ENCODE results near the gene PRSS38. TPM values are rescaled to one million over a fixed set of nuclear protein-coding genes. Genes with fewer than 3 reads are reported as not detected.
A peak's percentile ranks its signal among the peaks of the same experiment; 100 is the strongest.

Gene PRSS38
- total RNA-seq (2021; ENCODE audit: unreplicated experiment) (not detected), Bru-seq, nascent RNA (percentile 9 among the genes with signal in this experiment), BruChase-seq, experiment 1, labeled RNA remaining after a 2-hour chase (percentile 6 among the genes with signal in this experiment), BruChase-seq, experiment 2, labeled RNA remaining after a 6-hour chase (percentile 6 among the genes with signal in this experiment)
- not detected for polyA plus RNA-seq (2012; ENCODE audit: insufficient read length)
- long read RNA-seq, result 0 reads

GRCh38 chr1:227815468-227816409 lies at the start of gene PRSS38:
PRSS38 (plus strand) TSS chr1:227815675; CDS start chr1:227815717, 42 bp downstream.
- BruUV-seq (replicated peaks), result no TSS peak
- Histone ChIP-seq H3K27ac (ENCODE audit: low read length) (no peak within 1 kb of the TSS), H3K4me3 (ENCODE audit: low read depth in 2 of 2, low read length in 2 of 2) (no peak within 1 kb of the TSS), H3K36me3 (ENCODE audit: control insufficient read depth, insufficient read depth, low read length) (no peaks in the 10 kb centered on the region), H3K9me3 (ENCODE audit: control insufficient read depth, insufficient read depth, low read depth, low read length) (no peaks in the 10 kb centered on the region), H3K27me3 (ENCODE audit: control insufficient read depth, insufficient read depth, low read length) (no peaks in the 10 kb centered on the region), H3K4me1 (ENCODE audit: control insufficient read depth, insufficient read depth, low read length) (no peaks in the 10 kb centered on the region)
- in situ Hi-C loops (cut with HindIII; ENCODE audit: low pct_unique_long_range_greater_than_20kb, low sequenced_read_pairs), result no loop called here
- POLR2A ChIA-PET, result no interaction called here
- CTCF ChIA-PET, result no interaction called here
- TF ChIP-seq TCF7L2 (IDR thresholded peaks at IDR 0.05; ENCODE audit: low read depth, low read length), result no peak
- no peak for TF ChIP-seq SIN3A (IDR thresholded peaks at IDR 0.05; ENCODE audit: borderline replicate concordance, insufficient read depth, low read depth, low read length)
- TF ChIP-seq POLR2AphosphoS5 (IDR thresholded peaks at IDR 0.05; ENCODE audit: low read depth, low read length), result no peak
- TF ChIP-seq, protein P1, sequence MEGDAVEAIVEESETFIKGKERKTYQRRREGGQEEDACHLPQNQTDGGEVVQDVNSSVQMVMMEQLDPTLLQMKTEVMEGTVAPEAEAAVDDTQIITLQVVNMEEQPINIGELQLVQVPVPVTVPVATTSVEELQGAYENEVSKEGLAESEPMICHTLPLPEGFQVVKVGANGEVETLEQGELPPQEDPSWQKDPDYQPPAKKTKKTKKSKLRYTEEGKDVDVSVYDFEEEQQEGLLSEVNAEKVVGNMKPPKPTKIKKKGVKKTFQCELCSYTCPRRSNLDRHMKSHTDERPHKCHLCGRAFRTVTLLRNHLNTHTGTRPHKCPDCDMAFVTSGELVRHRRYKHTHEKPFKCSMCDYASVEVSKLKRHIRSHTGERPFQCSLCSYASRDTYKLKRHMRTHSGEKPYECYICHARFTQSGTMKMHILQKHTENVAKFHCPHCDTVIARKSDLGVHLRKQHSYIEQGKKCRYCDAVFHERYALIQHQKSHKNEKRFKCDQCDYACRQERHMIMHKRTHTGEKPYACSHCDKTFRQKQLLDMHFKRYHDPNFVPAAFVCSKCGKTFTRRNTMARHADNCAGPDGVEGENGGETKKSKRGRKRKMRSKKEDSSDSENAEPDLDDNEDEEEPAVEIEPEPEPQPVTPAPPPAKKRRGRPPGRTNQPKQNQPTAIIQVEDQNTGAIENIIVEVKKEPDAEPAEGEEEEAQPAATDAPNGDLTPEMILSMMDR (IDR thresholded peaks at IDR 0.05), result no peak
- TF ChIP-seq, protein P2, sequence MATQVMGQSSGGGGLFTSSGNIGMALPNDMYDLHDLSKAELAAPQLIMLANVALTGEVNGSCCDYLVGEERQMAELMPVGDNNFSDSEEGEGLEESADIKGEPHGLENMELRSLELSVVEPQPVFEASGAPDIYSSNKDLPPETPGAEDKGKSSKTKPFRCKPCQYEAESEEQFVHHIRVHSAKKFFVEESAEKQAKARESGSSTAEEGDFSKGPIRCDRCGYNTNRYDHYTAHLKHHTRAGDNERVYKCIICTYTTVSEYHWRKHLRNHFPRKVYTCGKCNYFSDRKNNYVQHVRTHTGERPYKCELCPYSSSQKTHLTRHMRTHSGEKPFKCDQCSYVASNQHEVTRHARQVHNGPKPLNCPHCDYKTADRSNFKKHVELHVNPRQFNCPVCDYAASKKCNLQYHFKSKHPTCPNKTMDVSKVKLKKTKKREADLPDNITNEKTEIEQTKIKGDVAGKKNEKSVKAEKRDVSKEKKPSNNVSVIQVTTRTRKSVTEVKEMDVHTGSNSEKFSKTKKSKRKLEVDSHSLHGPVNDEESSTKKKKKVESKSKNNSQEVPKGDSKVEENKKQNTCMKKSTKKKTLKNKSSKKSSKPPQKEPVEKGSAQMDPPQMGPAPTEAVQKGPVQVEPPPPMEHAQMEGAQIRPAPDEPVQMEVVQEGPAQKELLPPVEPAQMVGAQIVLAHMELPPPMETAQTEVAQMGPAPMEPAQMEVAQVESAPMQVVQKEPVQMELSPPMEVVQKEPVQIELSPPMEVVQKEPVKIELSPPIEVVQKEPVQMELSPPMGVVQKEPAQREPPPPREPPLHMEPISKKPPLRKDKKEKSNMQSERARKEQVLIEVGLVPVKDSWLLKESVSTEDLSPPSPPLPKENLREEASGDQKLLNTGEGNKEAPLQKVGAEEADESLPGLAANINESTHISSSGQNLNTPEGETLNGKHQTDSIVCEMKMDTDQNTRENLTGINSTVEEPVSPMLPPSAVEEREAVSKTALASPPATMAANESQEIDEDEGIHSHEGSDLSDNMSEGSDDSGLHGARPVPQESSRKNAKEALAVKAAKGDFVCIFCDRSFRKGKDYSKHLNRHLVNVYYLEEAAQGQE (IDR thresholded peaks at IDR 0.05; ENCODE audit: insufficient read depth in 1 of 2, low read depth in 2 of 2, low read length in 1 of 2), result no peak
- intact Hi-C loops (cut with micrococcal nuclease; ENCODE audit: unreplicated experiment), result no loop called here
- DNase-seq (ENCODE audit: low read depth, low spot score) (no peak), ATAC-seq (no peak)

DNA sequence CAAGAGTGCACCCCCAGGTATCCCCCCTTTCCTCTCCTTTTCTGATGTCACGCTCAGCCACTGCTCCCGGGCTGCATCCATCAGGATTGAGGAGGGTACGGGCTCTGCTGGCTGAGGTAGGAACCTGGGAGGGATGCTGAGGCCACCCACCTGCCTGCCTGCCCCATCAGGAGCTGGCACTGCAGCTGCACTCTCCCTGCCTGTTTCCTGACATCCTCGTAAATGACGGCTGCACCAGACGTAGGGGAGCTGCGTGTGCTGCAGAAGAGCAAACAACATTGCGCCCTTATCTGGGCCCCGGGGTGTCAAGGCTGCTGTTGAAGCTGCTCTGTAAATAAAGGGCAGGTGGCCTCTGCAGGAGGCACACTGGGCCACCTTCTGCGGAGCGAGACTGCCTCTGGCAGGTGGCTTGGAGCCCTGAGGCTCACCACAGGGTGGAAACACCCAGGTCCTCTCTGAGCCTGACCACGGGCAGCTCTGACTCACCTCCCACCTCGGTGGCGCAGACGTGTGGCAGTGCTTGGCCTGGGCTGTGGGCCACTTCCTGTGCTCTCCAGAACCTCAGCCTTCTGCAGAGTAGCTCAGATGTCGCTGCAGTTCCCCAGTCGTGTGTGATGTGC lies 49.4 kb upstream of the PRSS38 start:
- CTCF ChIA-PET, result no interaction called here
- in situ Hi-C loops (cut with HindIII; ENCODE audit: low pct_unique_long_range_greater_than_20kb, low sequenced_read_pairs) (no loop called here), intact Hi-C loops (cut with micrococcal nuclease; ENCODE audit: unreplicated experiment) (no loop called here)
- H3K36me3 ChIP-seq (ENCODE audit: control insufficient read depth, insufficient read depth, low read length), result peaks cover 2% of the 10 kb centered on the region; the same call in 1 of the 2 replicates
- H3K9me3 ChIP-seq (ENCODE audit: control insufficient read depth, insufficient read depth, low read depth, low read length), result no peaks in the 10 kb centered on the region
- H3K4me3 ChIP-seq (ENCODE audit: low read depth in 2 of 2, low read length in 2 of 2), result no peak overlapping the region
- ATAC-seq, result peak; percentile 85
- H3K4me1 ChIP-seq (ENCODE audit: control insufficient read depth, insufficient read depth, low read length), result peaks cover 66% of the 10 kb centered on the region
- no peaks in the 10 kb centered on the region for H3K27me3 ChIP-seq (ENCODE audit: control insufficient read depth, insufficient read depth, low read length)
- no peak for DNase-seq (ENCODE audit: low read depth, low spot score)
- no TSS peak for BruUV-seq (replicated peaks)
- 0 out of 2 replicates have a peak, but pooled peaks have one; percentile 44 for TF ChIP-seq SIN3A (IDR thresholded peaks at IDR 0.05; ENCODE audit: borderline replicate concordance, insufficient read depth, low read depth, low read length)
- peak; percentile 92 for TF ChIP-seq POLR2AphosphoS5 (IDR thresholded peaks at IDR 0.05; ENCODE audit: low read depth, low read length)
- TF ChIP-seq, protein P1 (IDR thresholded peaks at IDR 0.05), result no peak
- TF ChIP-seq TCF7L2 (IDR thresholded peaks at IDR 0.05; ENCODE audit: low read depth, low read length), result peak; percentile 74
- TF ChIP-seq, protein P2 (IDR thresholded peaks at IDR 0.05; ENCODE audit: insufficient read depth in 1 of 2, low read depth in 2 of 2, low read length in 1 of 2), result no peak
- peak overlapping the region; percentile 79 for H3K27ac ChIP-seq (ENCODE audit: low read length)
- POLR2A ChIA-PET, result interaction anchor here (0.6 kb wide), 1 partner anchor 827 kb away, joined by 3 read pairs; no protein-coding TSS in a partner anchor
